OCI-LY3 (cell line): ENCODE data around the gene MYH10.

Experiments used
- CTCF ChIP-seq: fragments of 200-600, 300-600 bp; sonication (generic); IDR thresholded peaks from 2 replicates; pipeline ENCODE4 v1.5.1; 2014; ENCODE audit warnings: antibody characterized with exemption, low read length, low read depth
- EZH2phosphoT487 ChIP-seq: fragments of 200-600 bp; shearing (Covaris generic); IDR thresholded peaks from 2 replicates; pipeline ENCODE4 v1.6.1; 2018; ENCODE audit warnings: antibody characterized with exemption, mixed run types, low read depth

GRCh38 chr17:8482546-8482945 is 148.0 kb downstream of the MYH10 start:
- TF ChIP-seq CTCF (no peak), EZH2phosphoT487 (no peak)
